H9 (cell line): ENCODE results near the gene DLEC1. TPM values are rescaled to one million over a fixed set of nuclear protein-coding genes. Genes with fewer than 3 reads are reported as not detected.

Source experiments
- DNase-seq: peaks from one replicate; pipeline ENCODE4 v3.0.0-alpha.2; 2017
- H2AFZ ChIP-seq: one replicate; pipeline ENCODE4 v1.6.1; 2013; ENCODE audit warnings: mild to moderate bottlenecking, low read length, control low read depth, moderate library complexity
- H2AK5ac ChIP-seq: 2 replicates; pipeline ENCODE4 v1.6.1; 2013; ENCODE audit warnings: low read length, control low read depth, mixed read lengths; ENCODE audit not compliant: insufficient read length
- H2BK120ac ChIP-seq: one replicate; pipeline ENCODE4 v1.6.1; 2013; ENCODE audit warnings: low read depth, mild to moderate bottlenecking, low read length, control low read depth, inconsistent platforms; ENCODE audit not compliant: poor library complexity, severe bottlenecking
- H2BK12ac ChIP-seq: 2 replicates; pipeline ENCODE4 v1.6.1; 2013; ENCODE audit warnings: low read length, control low read depth, mixed read lengths, low read depth; ENCODE audit not compliant: insufficient read length
- H2BK15ac ChIP-seq: 2 replicates; pipeline ENCODE4 v1.6.1; 2013; ENCODE audit warnings: low read depth, low read length, control low read depth
- H2BK20ac ChIP-seq: one replicate; pipeline ENCODE4 v1.6.1; 2013; ENCODE audit warnings: low read depth, mild to moderate bottlenecking, low read length, control low read depth, inconsistent platforms; ENCODE audit not compliant: poor library complexity, severe bottlenecking
- H2BK5ac ChIP-seq: 2 replicates; pipeline ENCODE4 v1.6.1; 2013; ENCODE audit warnings: low read length, control low read depth, mixed read lengths; ENCODE audit not compliant: insufficient read length
- H3K14ac ChIP-seq: 2 replicates; pipeline ENCODE4 v1.6.1; 2013; ENCODE audit warnings: low read length, control low read depth; ENCODE audit not compliant: insufficient read depth
- H3K18ac ChIP-seq: 2 replicates; pipeline ENCODE4 v1.6.1; 2013; ENCODE audit warnings: low read depth, mild to moderate bottlenecking, mixed read lengths, low read length, control low read depth; ENCODE audit not compliant: insufficient read length
- H3K23ac ChIP-seq: 2 replicates; pipeline ENCODE4 v1.6.1; 2013; ENCODE audit warnings: low read length, control low read depth, mixed read lengths, low read depth; ENCODE audit not compliant: insufficient read length
- H3K23me2 ChIP-seq: 2 replicates; pipeline ENCODE4 v1.6.1; 2013; ENCODE audit warnings: low read depth, mild to moderate bottlenecking, mixed read lengths, low read length, control low read depth; ENCODE audit not compliant: insufficient read length, poor library complexity, severe bottlenecking
- H3K27ac ChIP-seq: 2 replicates; pipeline ENCODE4 v1.5.1; 2013; ENCODE audit warnings: low read length, control low read depth, mixed read lengths, low read depth; ENCODE audit not compliant: insufficient read length
- H3K27me3 ChIP-seq: 2 replicates; pipeline ENCODE4 v1.6.1; 2013; ENCODE audit warnings: low read length, control low read depth, inconsistent platforms; ENCODE audit not compliant: insufficient read depth
- H3K4ac ChIP-seq: 2 replicates; pipeline ENCODE4 v1.6.1; 2013; ENCODE audit warnings: low read depth, mild to moderate bottlenecking, control low read depth, inconsistent platforms, low read length, moderate library complexity
- H3K4me1 ChIP-seq: 2 replicates; pipeline ENCODE4 v1.6.1; 2013; ENCODE audit warnings: low read length, control low read depth, inconsistent platforms; ENCODE audit not compliant: insufficient read depth
- H3K4me2 ChIP-seq: 2 replicates; pipeline ENCODE4 v1.6.1; 2013; ENCODE audit warnings: low read length, control low read depth, mixed read lengths; ENCODE audit not compliant: insufficient read length, insufficient read depth
- H3K56ac ChIP-seq: 2 replicates; pipeline ENCODE4 v1.6.1; 2013; ENCODE audit warnings: low read depth, mild to moderate bottlenecking, mixed read lengths, low read length, control low read depth; ENCODE audit not compliant: insufficient read length
- H3K79me1 ChIP-seq: 2 replicates; pipeline ENCODE4 v1.6.1; 2013; ENCODE audit warnings: low read depth, mild to moderate bottlenecking, moderate library complexity, low read length, control low read depth, inconsistent platforms; ENCODE audit not compliant: insufficient read depth, poor library complexity, severe bottlenecking
- H3K79me2 ChIP-seq: 2 replicates; pipeline ENCODE4 v1.6.1; 2013; ENCODE audit warnings: low read length, control low read depth, inconsistent platforms; ENCODE audit not compliant: insufficient read depth
- H3K9ac ChIP-seq: 2 replicates; pipeline ENCODE4 v1.6.1; 2013; ENCODE audit warnings: low read length, control low read depth, mixed read lengths; ENCODE audit not compliant: insufficient read length; ENCODE audit errors: extremely low read depth
- H3K9me3 ChIP-seq: one replicate; pipeline ENCODE4 v1.6.1; 2013; ENCODE audit warnings: low read depth, low read length, inconsistent platforms; ENCODE audit not compliant: control insufficient read depth
- H3T11ph ChIP-seq: one replicate; pipeline ENCODE4 v1.6.1; 2013; ENCODE audit warnings: mild to moderate bottlenecking, low read length, control low read depth, inconsistent platforms
- H4K20me1 ChIP-seq: one replicate; pipeline ENCODE4 v1.6.1; 2013; ENCODE audit not compliant: control insufficient read depth, insufficient read length, insufficient read depth
- H4K5ac ChIP-seq: 2 replicates; pipeline ENCODE4 v1.6.1; 2013; ENCODE audit warnings: low read depth, mild to moderate bottlenecking, mixed read lengths, low read length, control low read depth; ENCODE audit not compliant: insufficient read length
- H4K8ac ChIP-seq: replicated peaks from 2 replicates; pipeline ENCODE4 v1.6.1; 2013; ENCODE audit warnings: low read length, control low read depth, mixed read lengths, low read depth; ENCODE audit not compliant: insufficient read length
- H4K91ac ChIP-seq: 2 replicates; pipeline ENCODE4 v1.6.1; 2013; ENCODE audit warnings: low read depth, mild to moderate bottlenecking, moderate library complexity, mixed read lengths, low read length, control low read depth; ENCODE audit not compliant: insufficient read length
- H3K27ac Mint-ChIP-seq, 3 experiments: 2 replicates in 2 of 3; 3 replicates in 1 of 3; pipeline ENCODE4 v1.8.0; 2020 to 2021; ENCODE audit warnings: mixed read lengths in 3 of 3, mild to moderate bottlenecking in 1 of 3, moderate library complexity in 1 of 3
- H3K27me3 Mint-ChIP-seq: 2 replicates; pipeline ENCODE4 v1.8.0; 2021; ENCODE audit warnings: low read depth, mild to moderate bottlenecking, moderate library complexity, mixed read lengths
- H3K36me3 Mint-ChIP-seq, 3 experiments: 2 replicates in 2 of 3; 3 replicates in 1 of 3; pipeline ENCODE4 v1.8.0; 2020 to 2021; ENCODE audit warnings: low read depth in 3 of 3, mixed read lengths in 3 of 3; ENCODE audit not compliant: insufficient read depth in 1 of 3
- H3K4me1 Mint-ChIP-seq, 2 experiments: 2 replicates each; pipeline ENCODE4 v1.8.0; 2020; ENCODE audit warnings: mixed read lengths in 2 of 2
- H3K4me3 Mint-ChIP-seq, 2 experiments: 2 replicates in 1 of 2; 3 replicates in 1 of 2; pipeline ENCODE4 v1.8.0; 2020 to 2021; ENCODE audit warnings: mild to moderate bottlenecking in 2 of 2, mixed read lengths in 2 of 2, moderate library complexity in 1 of 2
- H3K9me3 Mint-ChIP-seq, 2 experiments: 2 replicates in 1 of 2; 3 replicates in 1 of 2; pipeline ENCODE4 v1.8.0; 2020; ENCODE audit warnings: mild to moderate bottlenecking in 2 of 2, mixed read lengths in 2 of 2, moderate library complexity in 1 of 2
- WGBS: extraction: QIAGEN DNeasy Blood & Tissue Kit; methylation state at CpG from one replicate; pipeline ENCODE4 v1.1.7; 2013; ENCODE audit warnings: missing lambda C conversion rate, low lambda C conversion rate, mixed read lengths; ENCODE audit not compliant: insufficient read length; ENCODE audit errors: extremely low coverage; 5-methylcytosine and 5-hydroxymethylcytosine counted together
- total RNA-seq: library from RNA; stranded (reverse); gene quantifications from 2 replicates; pipeline ENCODE4 v1.2.1, GENCODE V29; 2021
- TF ChIP-seq, protein P1 (sequence below): fragments of 200-600 bp; sonication (generic); conservative IDR thresholded peaks from 3 replicates; pipeline ENCODE4 v1.8.0; 2021; ENCODE audit warnings: antibody characterized with exemption, mild to moderate bottlenecking

The DLEC1 gene
- total RNA-seq, 1 experiment from 2014 or later = 2.1 TPM

GRCh38 chr3:38169027-38169317, 130.0 kb downstream of the DLEC1 start:
- peaks cover 3% of the 10 kb centered on the region; the same call in 1 of the 2 replicates for H3K4me1 ChIP-seq
- H2BK5ac ChIP-seq = no peak overlapping the region
- no peaks in the 10 kb centered on the region for H3K27me3 ChIP-seq
- H3K27ac Mint-ChIP-seq = no peak overlapping the region
- H3K14ac ChIP-seq = no peak overlapping the region
- 0 out of 2 replicates have a peak, but pooled peaks cover 3% of the 10 kb centered on the region for H3K27me3 Mint-ChIP-seq
- no peak overlapping the region for H2AK5ac ChIP-seq
- no peaks in the 10 kb centered on the region for H3K9me3 ChIP-seq
- H3K27ac ChIP-seq = no peak overlapping the region
- H4K20me1 ChIP-seq = no peaks in the 10 kb centered on the region
- H4K8ac ChIP-seq = no peak overlapping the region
- H3T11ph ChIP-seq = no peak overlapping the region
- no peak overlapping the region for H4K91ac ChIP-seq
- no peak overlapping the region for H2BK12ac ChIP-seq
- peaks cover 19% of the 10 kb centered on the region; the same call in 1 of the 2 replicates for H3K79me2 ChIP-seq
- no peaks in the 10 kb centered on the region for H3K9me3 Mint-ChIP-seq
- no peak for DNase-seq
- H3K36me3 Mint-ChIP-seq = peaks cover 0 to 4% (median 0%) of the 10 kb centered on the region in 3 experiments; a peak in 1 of 7 replicates
- no peak overlapping the region for H3K18ac ChIP-seq
- WGBS = no CpG with 5 or more reads among the region's 1 CpG
- H3K56ac ChIP-seq = no peak overlapping the region
- peaks cover 8% of the 10 kb centered on the region for H3K79me1 ChIP-seq
- TF ChIP-seq, protein P1, sequence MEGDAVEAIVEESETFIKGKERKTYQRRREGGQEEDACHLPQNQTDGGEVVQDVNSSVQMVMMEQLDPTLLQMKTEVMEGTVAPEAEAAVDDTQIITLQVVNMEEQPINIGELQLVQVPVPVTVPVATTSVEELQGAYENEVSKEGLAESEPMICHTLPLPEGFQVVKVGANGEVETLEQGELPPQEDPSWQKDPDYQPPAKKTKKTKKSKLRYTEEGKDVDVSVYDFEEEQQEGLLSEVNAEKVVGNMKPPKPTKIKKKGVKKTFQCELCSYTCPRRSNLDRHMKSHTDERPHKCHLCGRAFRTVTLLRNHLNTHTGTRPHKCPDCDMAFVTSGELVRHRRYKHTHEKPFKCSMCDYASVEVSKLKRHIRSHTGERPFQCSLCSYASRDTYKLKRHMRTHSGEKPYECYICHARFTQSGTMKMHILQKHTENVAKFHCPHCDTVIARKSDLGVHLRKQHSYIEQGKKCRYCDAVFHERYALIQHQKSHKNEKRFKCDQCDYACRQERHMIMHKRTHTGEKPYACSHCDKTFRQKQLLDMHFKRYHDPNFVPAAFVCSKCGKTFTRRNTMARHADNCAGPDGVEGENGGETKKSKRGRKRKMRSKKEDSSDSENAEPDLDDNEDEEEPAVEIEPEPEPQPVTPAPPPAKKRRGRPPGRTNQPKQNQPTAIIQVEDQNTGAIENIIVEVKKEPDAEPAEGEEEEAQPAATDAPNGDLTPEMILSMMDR = no peak
- peaks cover 3% of the 10 kb centered on the region for H3K23me2 ChIP-seq
- no peak overlapping the region for H2AFZ ChIP-seq
- no peak overlapping the region for H3K4ac ChIP-seq
- peaks cover 33 to 35% of the 10 kb centered on the region in 2 experiments for H3K4me1 Mint-ChIP-seq
- H2BK15ac ChIP-seq = no peak overlapping the region
- H2BK120ac ChIP-seq = no peak overlapping the region
- no peak overlapping the region for H3K4me2 ChIP-seq
- no peak overlapping the region for H3K9ac ChIP-seq
- no peak overlapping the region for H3K23ac ChIP-seq
- no peak overlapping the region for H3K4me3 Mint-ChIP-seq
- H4K5ac ChIP-seq = no peak overlapping the region
- no peak overlapping the region for H2BK20ac ChIP-seq
